ENCODE measurements around the gene NDUFB1.

NDUFB1 gene

GRCh38 chr14:92093320-92093719 is 28.2 kb downstream of the NDUFB1 start:
- no peak for DNase-seq

GRCh38 chr14:92088494-92088893 is 33.0 kb downstream of the NDUFB1 start:
- DNase-seq: no peak

GRCh38 chr14:92074555-92074954 is 47.0 kb downstream of the NDUFB1 start:
- DNase-seq: no peak
